ENCODE measurements around the gene NOL4L.

DNA sequence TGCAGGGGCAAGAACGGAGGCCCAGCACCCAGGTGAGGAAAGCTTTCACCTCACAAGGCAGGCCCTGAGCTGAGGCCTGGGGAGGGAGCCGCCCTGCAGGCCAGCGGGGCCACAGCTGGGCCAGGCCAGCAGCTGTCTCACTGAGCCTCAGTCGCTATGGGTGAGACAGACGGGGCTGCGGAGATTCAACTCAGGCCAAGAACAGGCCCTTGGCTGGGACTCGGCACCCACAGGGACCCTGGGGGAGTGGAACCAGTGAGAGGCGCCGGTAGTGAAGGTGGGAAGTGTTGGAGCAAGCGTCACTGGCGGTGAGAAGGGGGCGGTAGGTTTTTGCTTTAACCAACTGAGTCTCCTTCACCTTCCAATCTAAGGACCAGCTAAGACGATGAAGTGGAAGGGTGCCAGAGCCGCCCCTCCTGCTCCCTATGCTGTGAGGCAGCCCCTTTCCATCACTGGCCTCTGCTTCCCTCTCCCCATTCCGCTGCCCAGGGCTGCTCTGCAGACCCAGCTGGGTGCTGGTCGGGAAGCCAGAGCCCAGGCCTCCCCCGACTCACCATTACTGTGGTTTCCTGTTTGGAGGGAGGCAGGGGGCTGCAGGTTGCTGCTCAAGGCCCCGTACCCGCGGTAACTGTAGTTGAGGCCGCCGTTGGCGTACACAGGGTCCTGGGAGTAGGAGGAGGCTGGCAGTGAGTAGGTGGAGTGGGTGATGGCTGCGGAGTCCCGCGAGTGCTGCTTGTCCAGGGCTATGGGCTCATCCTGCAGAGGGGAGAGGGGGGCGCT is 133.3 kb downstream of the NOL4L start:
- TF ChIP-seq CTCF (optimal IDR thresholded peaks at IDR 0.05 in 1 of 3, IDR thresholded peaks at IDR 0.05 in 1 of 3, conservative IDR thresholded peaks at IDR 0.05 in 1 of 3; ENCODE audit: extremely low read depth in 1 of 3, insufficient read depth in 2 of 3, low read length in 3 of 3) (peak in 1 of 3 experiments; percentile 21), EZH2 (IDR thresholded peaks at IDR 0.05; ENCODE audit: low read length) (no peak)

All from keratinocyte (primary cell).